ENCODE data around the gene MTERF2. TPM values are rescaled to one million over a fixed set of nuclear protein-coding genes. Genes with fewer than 3 reads are reported as not detected.

The MTERF2 gene
- total RNA-seq (2021; ENCODE audit: unreplicated experiment) (10.9 TPM), Bru-seq, nascent RNA (percentile 83 among the genes with signal in this experiment), BruChase-seq, experiment 1, labeled RNA remaining after a 2-hour chase (percentile 89 among the genes with signal in this experiment), BruChase-seq, experiment 2, labeled RNA remaining after a 6-hour chase (percentile 78 among the genes with signal in this experiment)
- 10.5 TPM for polyA plus RNA-seq (2012; ENCODE audit: insufficient read length)
- long read RNA-seq, transcript MTERF2-201 (3 exons, 1,790 nt) = minor isoform, 5 of 15 reads
- long read RNA-seq, transcript MTERF2-207 (2 exons, 3,235 nt) = major isoform, 7 of 15 reads
- long read RNA-seq, partial matches to known transcripts = 0 of 15 reads
- long read RNA-seq, other reads (novel, unspliced or antisense) = 2 of 15 reads

- Histone ChIP-seq H3K9me3 (ENCODE audit: control insufficient read depth, insufficient read depth, low read depth, low read length) (no peaks in the 10 kb centered on the region), H3K27me3 (ENCODE audit: control insufficient read depth, insufficient read depth, low read length) (no peaks in the 10 kb centered on the region), H3K36me3 (ENCODE audit: control insufficient read depth, insufficient read depth, low read length) (no peaks in the 10 kb centered on the region; the same call in 1 of the 2 replicates), H3K27ac (ENCODE audit: low read length) (peak within 1 kb of the TSS; percentile 75), H3K4me1 (ENCODE audit: control insufficient read depth, insufficient read depth, low read length) (peaks cover 18% of the 10 kb centered on the region), H3K4me3 (ENCODE audit: low read depth in 2 of 2, low read length in 2 of 2) (peak within 1 kb of the TSS; percentile 56 to 93)
- CTCF ChIA-PET = interaction anchor here (0.6 kb wide), 1 partner anchor 689 kb away, joined by 3 read pairs; no protein-coding TSS in a partner anchor
- no peak for TF ChIP-seq REST (IDR thresholded peaks at IDR 0.05; ENCODE audit: insufficient read depth in 1 of 2, low read depth in 2 of 2, low read length in 1 of 2)
- no peak for TF ChIP-seq CTCF (IDR thresholded peaks at IDR 0.05)
- no peak for TF ChIP-seq TCF7L2 (IDR thresholded peaks at IDR 0.05; ENCODE audit: low read depth, low read length)
- TF ChIP-seq POLR2AphosphoS5 (IDR thresholded peaks at IDR 0.05; ENCODE audit: low read depth, low read length) = peak; percentile 73
- TF ChIP-seq SIN3A (IDR thresholded peaks at IDR 0.05; ENCODE audit: borderline replicate concordance, insufficient read depth, low read depth, low read length) = peak; percentile 67; the same call in 1 of the 2 replicates
- in situ Hi-C loops (cut with HindIII; ENCODE audit: low pct_unique_long_range_greater_than_20kb, low sequenced_read_pairs) = no loop called here
- POLR2A ChIA-PET = interaction anchor here (1.0 to 1.6 kb wide), 2 partner anchors 8 to 30 kb away, joined by 4 to 8 read pairs; no protein-coding TSS in a partner anchor
- ATAC-seq (peak; percentile 99), DNase-seq (ENCODE audit: low read depth, low spot score) (peak; percentile 32)
- intact Hi-C loops (cut with micrococcal nuclease; ENCODE audit: unreplicated experiment) = no loop called here
- TSS peak; percentile 53 for BruUV-seq (replicated peaks)
These were observed at the start of gene MTERF2 for GRCh38 chr12:106986625-106987389. TSS of gene MTERF2 (minus strand) at chr12:106987146. CDS start at chr12:106978714, 8,432 bp downstream.

GRCh38 chr12:107035733-107036132, 48.8 kb upstream of the MTERF2 start:
- Histone ChIP-seq H3K27ac (ENCODE audit: low read length) (no peak overlapping the region), H3K36me3 (ENCODE audit: control insufficient read depth, insufficient read depth, low read length) (no peaks in the 10 kb centered on the region), H3K27me3 (ENCODE audit: control insufficient read depth, insufficient read depth, low read length) (no peaks in the 10 kb centered on the region), H3K9me3 (ENCODE audit: control insufficient read depth, insufficient read depth, low read depth, low read length) (no peaks in the 10 kb centered on the region), H3K4me3 (ENCODE audit: low read depth in 2 of 2, low read length in 2 of 2) (no peak overlapping the region), H3K4me1 (ENCODE audit: control insufficient read depth, insufficient read depth, low read length) (peaks cover 5% of the 10 kb centered on the region)
- DNase-seq (ENCODE audit: low read depth, low spot score) (no peak), ATAC-seq (no peak)
- in situ Hi-C loops (cut with HindIII; ENCODE audit: low pct_unique_long_range_greater_than_20kb, low sequenced_read_pairs) (no loop called here), intact Hi-C loops (cut with micrococcal nuclease; ENCODE audit: unreplicated experiment) (no loop called here)
- no peak for TF ChIP-seq TCF7L2 (IDR thresholded peaks at IDR 0.05; ENCODE audit: low read depth, low read length)
- no peak for TF ChIP-seq REST (IDR thresholded peaks at IDR 0.05; ENCODE audit: insufficient read depth in 1 of 2, low read depth in 2 of 2, low read length in 1 of 2)
- no peak for TF ChIP-seq SIN3A (IDR thresholded peaks at IDR 0.05; ENCODE audit: borderline replicate concordance, insufficient read depth, low read depth, low read length)
- TF ChIP-seq CTCF (IDR thresholded peaks at IDR 0.05) = no peak
- TF ChIP-seq POLR2AphosphoS5 (IDR thresholded peaks at IDR 0.05; ENCODE audit: low read depth, low read length) = no peak
- POLR2A ChIA-PET = no interaction called here
- BruUV-seq (replicated peaks) = no TSS peak
- CTCF ChIA-PET = no interaction called here
